Kidney (tissue), 14 donors: ENCODE results near the gene CHMP5. TPM values are rescaled to one million over a fixed set of nuclear protein-coding genes. Genes with fewer than 3 reads are reported as not detected.

Experiments used
- DNase-seq, 5 donors: peaks; one replicate each; pipeline ENCODE4 v3.0.0-alpha.2; 2013 to 2020
- FAIRE-seq: peaks from 2 replicates; lab custom pipeline; 2012; peaks lifted over from hg19 to GRCh38; lab: Jason Lieb, UNC
- H3K27ac ChIP-seq, 2 donors: one replicate each; pipeline ENCODE4 v1.7.0; 2013; ENCODE audit warnings: low read depth in 2 of 2, low read length in 2 of 2, inconsistent platforms in 1 of 2
- H3K27me3 ChIP-seq: one replicate; pipeline ENCODE4 v1.7.1; 2013; ENCODE audit warnings: low read length, inconsistent platforms; ENCODE audit not compliant: control insufficient read depth, insufficient read depth
- H3K36me3 ChIP-seq, 3 donors: one replicate each; pipeline versions ENCODE4 v1.7.0 to v1.7.1; 2013; ENCODE audit warnings: low read length in 3 of 3, control low read depth in 1 of 3, inconsistent platforms in 1 of 3; ENCODE audit not compliant: insufficient read depth in 3 of 3, control insufficient read depth in 2 of 3
- H3K4me1 ChIP-seq, 3 donors: one replicate each; pipeline versions ENCODE4 v1.7.0 to v1.7.1; 2013; ENCODE audit warnings: low read length in 3 of 3, inconsistent platforms in 1 of 3, low read depth in 1 of 3; ENCODE audit not compliant: control insufficient read depth in 2 of 3, insufficient read depth in 2 of 3
- H3K4me3 ChIP-seq, 3 donors: one replicate each; pipeline versions ENCODE4 v1.7.0 to v1.8.1; 2013; ENCODE audit warnings: low read length in 3 of 3, control low read depth in 1 of 3, inconsistent platforms in 1 of 3
- H3K9ac ChIP-seq, 3 donors: one replicate each; pipeline versions ENCODE4 v1.7.0 to v1.7.1; 2013; ENCODE audit warnings: low read length in 3 of 3, control low read depth in 1 of 3, inconsistent platforms in 1 of 3
- H3K9me3 ChIP-seq, 3 donors: one replicate each; pipeline versions ENCODE4 v1.7.0 to v1.7.1; 2013; ENCODE audit warnings: low read length in 3 of 3, control low read depth in 1 of 3, inconsistent platforms in 1 of 3; ENCODE audit not compliant: control insufficient read depth in 2 of 3, insufficient read depth in 1 of 3
- CTCF ChIP-seq: IDR thresholded peaks from 3 replicates; pipeline ENCODE4 v1.5.1; 2012; ENCODE audit warnings: mild to moderate bottlenecking, moderate library complexity, borderline replicate concordance; ENCODE audit not compliant: insufficient read depth; ENCODE audit errors: extremely low read depth
- intact Hi-C: fragments of 100-400 bp; cut with DNase I; formaldehyde crosslinking; loops from one replicate; pipeline ENCODE4 v1.11.1; 2022
- polyA plus RNA-seq: library from polyadenylated mRNA; stranded (reverse); fragments of 350-450 nt; fragmentation: Illumina TruSeq; extraction: RNeasy Lipid Tissue Mini Kit (QIAGEN cat#74804); gene quantifications from one replicate; pipeline ENCODE4 v1.2.3, GENCODE V29; 2014; ENCODE audit warnings: low read depth, low replicate concordance; ENCODE audit not compliant: insufficient read depth
- total RNA-seq: library from RNA; stranded (reverse); fragmentation: NEBNext Ultra II Directional; extraction: Animal tissue kit (Norgen Biotek cat#: 25700); gene quantifications from one replicate; pipeline ENCODE4 v1.2.1, GENCODE V29; 2021
- donor health status: control.
- donor health status: control.
- donor health status: control.
- donor health status: control.
- donor health status: control.
- donor health status: DM: yes; HTN: yes; CAD: no.
- donor health status: Normal renal cell carcinoma (clear cell type).

Gene CHMP5
- total and polyA plus RNA-seq, 2 donors from 2014 or later = 65.2 to 100 TPM

DNA sequence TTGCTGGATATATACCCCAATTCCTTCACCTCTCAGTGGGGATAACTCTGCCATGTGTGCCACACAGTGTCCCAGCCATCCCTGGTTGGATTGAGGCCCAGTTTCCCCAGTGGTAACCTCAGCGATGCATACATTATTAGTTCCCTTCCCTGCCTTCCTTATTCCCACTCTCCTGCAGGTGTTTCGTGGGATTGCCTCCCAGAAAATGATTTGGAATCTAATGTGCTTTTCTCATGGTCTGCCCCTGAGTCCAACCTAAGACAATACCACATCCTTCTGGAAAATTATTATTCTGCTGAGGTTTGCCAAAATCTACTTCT is 33.3 kb upstream of the CHMP5 start:
- H3K9me3 ChIP-seq = no peaks in the 10 kb centered on the region
- no peak overlapping the region for H3K9ac ChIP-seq
- no peak for DNase-seq
- H3K27me3 ChIP-seq = no peaks in the 10 kb centered on the region
- no peak overlapping the region for H3K4me3 ChIP-seq
- peaks cover 0 to 2% (median 0%) of the 10 kb centered on the region in 3 donors for H3K4me1 ChIP-seq
- H3K36me3 ChIP-seq = no peaks in the 10 kb centered on the region
- no peak for FAIRE-seq
- intact Hi-C loops = no loop called here
- no peak for TF ChIP-seq CTCF
- H3K27ac ChIP-seq = no peak overlapping the region

- Histone ChIP-seq H3K27ac (no peak overlapping the region), H3K4me1 (peaks cover 0 to 2% (median 0%) of the 10 kb centered on the region in 3 donors), H3K27me3 (no peaks in the 10 kb centered on the region), H3K9me3 (no peaks in the 10 kb centered on the region), H3K36me3 (no peaks in the 10 kb centered on the region), H3K9ac (no peak overlapping the region), H3K4me3 (no peak overlapping the region)
- no peak for DNase-seq
- no peak for TF ChIP-seq CTCF
- FAIRE-seq = no peak
- intact Hi-C loops = no loop called here
Measured at GRCh38 chr9:33232815-33233214, 32.0 kb upstream of the CHMP5 start.

DNA sequence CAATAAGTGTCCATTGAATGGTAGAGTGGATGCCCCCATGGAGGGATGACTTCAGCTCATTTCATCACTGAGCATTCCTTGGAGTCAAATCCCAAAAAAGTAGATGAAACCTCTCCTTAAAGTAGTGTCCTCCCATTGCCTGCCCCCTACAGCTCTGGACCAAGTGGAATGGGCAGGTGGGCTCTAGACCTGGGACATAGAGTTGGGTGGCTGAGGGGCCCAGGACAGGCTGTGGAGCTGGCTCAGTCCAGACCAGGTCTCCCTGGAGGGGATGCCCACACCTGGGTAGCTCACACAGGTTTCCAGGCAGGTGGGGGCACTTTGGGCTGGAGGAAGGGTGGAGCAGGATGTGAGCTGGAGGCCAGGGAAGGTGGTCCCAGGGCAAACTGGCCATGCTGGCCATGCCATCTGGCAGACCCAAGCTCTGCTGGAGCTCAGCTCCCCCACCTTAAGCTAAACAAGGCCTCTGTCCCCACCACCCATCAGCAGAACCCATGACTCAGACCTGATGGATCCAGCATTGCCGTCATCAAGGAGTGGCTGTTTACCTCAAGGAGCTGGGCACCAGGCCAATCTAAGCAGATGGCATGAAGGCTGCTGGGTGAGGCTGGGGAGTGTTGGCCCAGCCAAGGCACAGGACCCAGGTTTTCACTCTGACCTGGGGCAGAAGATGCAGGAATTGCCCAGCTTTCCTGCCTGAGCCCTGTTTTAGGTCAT is 31.1 kb upstream of the CHMP5 start:
- no peak overlapping the region for H3K4me3 ChIP-seq
- H3K9ac ChIP-seq = no peak overlapping the region
- H3K27me3 ChIP-seq = no peaks in the 10 kb centered on the region
- no peak for TF ChIP-seq CTCF
- no peaks in the 10 kb centered on the region for H3K36me3 ChIP-seq
- intact Hi-C loops = no loop called here
- peak overlapping the region; percentile 23 to 42 for H3K27ac ChIP-seq
- peaks cover 0 to 2% (median 0%) of the 10 kb centered on the region in 3 donors for H3K4me1 ChIP-seq
- H3K9me3 ChIP-seq = no peaks in the 10 kb centered on the region
- no peak for FAIRE-seq
- peak in 2 of 5 donors; percentile 38 to 92 for DNase-seq
